ENCODE data around the gene KLF4. TPM values are rescaled to one million over a fixed set of nuclear protein-coding genes. Genes with fewer than 3 reads are reported as not detected.

The KLF4 gene
- total RNA-seq, 1 donor from 2014 or later, result 14.7 TPM

GRCh38 chr9:107484117-107484723, 5.3 kb downstream of the KLF4 start:
- Mint-ChIP-seq H3K9me3 (no peaks in the 10 kb centered on the region), H3K36me3 (no peaks in the 10 kb centered on the region), H3K4me3 (no peak overlapping the region), H3K4me1 (peaks cover 14% of the 10 kb centered on the region), H3K27me3 (ENCODE audit: low read depth) (peaks cover 40% of the 10 kb centered on the region), H3K27ac (no peak overlapping the region)
- no peak for TF ChIP-seq CTCF (IDR thresholded peaks at IDR 0.05; ENCODE audit: unreplicated experiment)
- DNase-seq (ENCODE audit: low spot score in 2 of 2, unreplicated experiment in 2 of 2), result no peak

- Mint-ChIP-seq H3K4me3 (no peak overlapping the region), H3K4me1 (peaks cover 10% of the 10 kb centered on the region), H3K27me3 (ENCODE audit: low read depth) (peaks cover 35% of the 10 kb centered on the region), H3K27ac (no peak overlapping the region), H3K36me3 (no peaks in the 10 kb centered on the region), H3K9me3 (no peaks in the 10 kb centered on the region)
- no peak for DNase-seq (ENCODE audit: low spot score in 2 of 2, unreplicated experiment in 2 of 2)
- no peak for TF ChIP-seq CTCF (IDR thresholded peaks at IDR 0.05; ENCODE audit: unreplicated experiment)
Measured at GRCh38 chr9:107483666-107484065, 5.9 kb downstream of the KLF4 start.

GRCh38 chr9:107481035-107481434, 8.5 kb downstream of the KLF4 start:
- peaks cover 2% of the 10 kb centered on the region for H3K4me1 Mint-ChIP-seq
- no peak for DNase-seq (ENCODE audit: low spot score in 2 of 2, unreplicated experiment in 2 of 2)
- H3K4me3 Mint-ChIP-seq, result no peak overlapping the region
- no peak for TF ChIP-seq CTCF (IDR thresholded peaks at IDR 0.05; ENCODE audit: unreplicated experiment)
- H3K27ac Mint-ChIP-seq, result no peak overlapping the region
- H3K27me3 Mint-ChIP-seq (ENCODE audit: low read depth), result peaks cover 9% of the 10 kb centered on the region
- H3K9me3 Mint-ChIP-seq, result no peaks in the 10 kb centered on the region
- H3K36me3 Mint-ChIP-seq, result no peaks in the 10 kb centered on the region

- no peaks in the 10 kb centered on the region for H3K9me3 Mint-ChIP-seq
Measured at GRCh38 chr9:107480386-107480789, 9.2 kb downstream of the KLF4 start.

GRCh38 chr9:107478805-107479204, 10.8 kb downstream of the KLF4 start:
- TF ChIP-seq CTCF (IDR thresholded peaks at IDR 0.05; ENCODE audit: unreplicated experiment), result no peak
- H3K4me3 Mint-ChIP-seq, result no peak overlapping the region

More at GRCh38 chr9:107480386-107480789, 9.2 kb downstream of the KLF4 start:
- Mint-ChIP-seq H3K27me3 (ENCODE audit: low read depth) (peaks cover 2% of the 10 kb centered on the region), H3K27ac (no peak overlapping the region), H3K4me3 (no peak overlapping the region), H3K36me3 (no peaks in the 10 kb centered on the region), H3K4me1 (peaks cover 2% of the 10 kb centered on the region)
- TF ChIP-seq CTCF (IDR thresholded peaks at IDR 0.05; ENCODE audit: unreplicated experiment), result no peak
- no peak for DNase-seq (ENCODE audit: low spot score in 2 of 2, unreplicated experiment in 2 of 2)

GRCh38 chr9:107474124-107474523, 15.4 kb downstream of the KLF4 start:
- H3K27ac Mint-ChIP-seq, result no peak overlapping the region
- no peaks in the 10 kb centered on the region for H3K9me3 Mint-ChIP-seq
- H3K4me1 Mint-ChIP-seq, result no peaks in the 10 kb centered on the region
- H3K4me3 Mint-ChIP-seq, result no peak overlapping the region
- H3K36me3 Mint-ChIP-seq, result no peaks in the 10 kb centered on the region
- DNase-seq (ENCODE audit: low spot score in 2 of 2, unreplicated experiment in 2 of 2), result no peak
- TF ChIP-seq CTCF (IDR thresholded peaks at IDR 0.05; ENCODE audit: unreplicated experiment), result no peak
- H3K27me3 Mint-ChIP-seq (ENCODE audit: low read depth), result peaks cover 2% of the 10 kb centered on the region

More at GRCh38 chr9:107478805-107479204, 10.8 kb downstream of the KLF4 start:
- H3K9me3 Mint-ChIP-seq, result no peaks in the 10 kb centered on the region
- peaks cover 2% of the 10 kb centered on the region for H3K4me1 Mint-ChIP-seq
- H3K27me3 Mint-ChIP-seq (ENCODE audit: low read depth), result no peaks in the 10 kb centered on the region
- no peak for DNase-seq (ENCODE audit: low spot score in 2 of 2, unreplicated experiment in 2 of 2)
- no peak overlapping the region for H3K27ac Mint-ChIP-seq
- no peaks in the 10 kb centered on the region for H3K36me3 Mint-ChIP-seq
